PFSK-1 (cell line): ENCODE results near the gene GNAO1.

ENCODE experiments used
- FOXP2 ChIP-seq: optimal IDR thresholded peaks from 2 replicates; pipeline ENCODE3; 2011; ENCODE audit warnings: borderline replicate concordance, control low read depth, inconsistent platforms; ENCODE audit not compliant: insufficient read depth; ENCODE audit errors: extremely low read length, extremely low read depth
- POLR2AphosphoS5 ChIP-seq: IDR thresholded peaks from 2 replicates; pipeline ENCODE4 v1.6.1; 2012; ENCODE audit warnings: low read depth, mild to moderate bottlenecking, control low read depth, low read length, moderate library complexity

DNA sequence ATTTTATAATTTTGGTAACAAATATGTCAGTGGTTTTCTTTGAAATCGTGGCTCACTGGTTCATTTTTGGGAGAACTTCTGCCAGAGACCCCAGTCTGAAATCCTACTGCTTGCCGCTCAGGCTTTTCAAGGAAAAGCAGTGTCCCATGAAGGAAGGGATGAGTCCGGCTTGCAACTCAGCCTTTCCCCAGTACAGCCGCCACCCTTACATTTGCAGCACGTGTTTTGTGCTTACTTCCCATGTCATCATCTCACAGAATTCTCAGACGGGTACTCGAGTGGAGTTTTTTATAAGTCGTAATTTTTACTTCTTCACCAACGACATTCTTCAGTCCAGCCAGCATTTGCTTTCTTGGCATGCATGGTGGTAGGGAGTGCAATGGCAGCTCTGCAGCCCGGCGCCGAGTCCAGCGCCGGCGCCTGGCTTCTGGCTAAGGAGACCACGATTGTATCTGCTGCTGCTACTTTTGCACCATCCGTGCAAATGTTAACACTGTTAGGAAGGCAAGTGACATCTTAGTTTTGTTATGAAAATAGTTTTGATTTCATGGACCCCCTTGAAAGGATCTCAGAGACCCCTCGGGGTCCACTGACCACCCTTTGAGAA lies 123.1 kb downstream of the GNAO1 start:
- TF ChIP-seq POLR2AphosphoS5 (no peak), FOXP2 (no peak)
